ENCODE results near the gene SMG1. TPM values are rescaled to one million over a fixed set of nuclear protein-coding genes. Genes with fewer than 3 reads are reported as not detected.
"Not testable (repeated sequence)": the region's sequence is repeated elsewhere in the genome, so short reads cannot be mapped to it uniquely, and the experiment has no call there.

SMG1 gene
- total RNA-seq, 1 experiment from 2014 or later, result 96.4 TPM

DNA sequence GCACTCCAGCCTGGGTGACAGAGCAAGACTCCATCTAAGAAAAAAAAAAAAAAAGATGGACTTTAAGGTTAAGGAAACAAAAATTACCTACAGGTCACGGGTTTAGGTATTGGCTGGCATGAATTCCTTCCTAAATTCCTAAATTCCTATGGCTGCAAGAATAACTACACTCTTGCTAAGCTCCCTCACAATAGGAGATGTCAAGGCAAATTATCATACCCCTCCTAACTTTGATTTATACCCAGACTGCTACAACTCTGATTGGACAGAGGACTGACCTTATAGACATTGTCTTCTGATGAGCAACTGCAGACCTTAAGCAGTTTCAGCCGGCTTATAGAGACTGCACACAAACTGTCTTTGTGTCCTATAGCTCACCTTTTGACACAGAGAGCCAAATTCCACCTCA lies 32.4 kb upstream of the SMG1 start:
- H4K8ac ChIP-seq (replicated peaks; ENCODE audit: insufficient read length, low read depth, low read length), result no peak overlapping the region
- H3K79me2 ChIP-seq (ENCODE audit: insufficient read depth, low read length), result no peaks in the 10 kb centered on the region
- H2BK20ac ChIP-seq (ENCODE audit: low read depth, low read length, poor library complexity, severe bottlenecking), result no peak overlapping the region
- H2AK5ac ChIP-seq (ENCODE audit: insufficient read length, low read length), result no peak overlapping the region
- no peak for DNase-seq
- H2BK15ac ChIP-seq (ENCODE audit: low read depth, low read length), result no peak overlapping the region
- Mint-ChIP-seq H3K27ac (no peak overlapping the region; a peak in 1 of 7 replicates), H3K4me3 (no peak overlapping the region), H3K36me3 (ENCODE audit: insufficient read depth in 1 of 3, low read depth in 3 of 3) (no peaks in the 10 kb centered on the region; a peak in 1 of 7 replicates), H3K4me1 (peaks cover 12 to 16% of the 10 kb centered on the region in 2 experiments), H3K9me3 (no peaks in the 10 kb centered on the region; a peak in 1 of 5 replicates), H3K27me3 (ENCODE audit: low read depth) (no peaks in the 10 kb centered on the region; the same call in 1 of the 2 replicates)
- H4K5ac ChIP-seq (ENCODE audit: insufficient read length, low read depth, low read length), result no peak overlapping the region
- no peak overlapping the region for H3T11ph ChIP-seq (ENCODE audit: low read length)
- no peak overlapping the region for H3K4ac ChIP-seq (ENCODE audit: low read depth, low read length)
- H4K91ac ChIP-seq (ENCODE audit: insufficient read length, low read depth, low read length), result no peak overlapping the region
- TF ChIP-seq, protein P1, sequence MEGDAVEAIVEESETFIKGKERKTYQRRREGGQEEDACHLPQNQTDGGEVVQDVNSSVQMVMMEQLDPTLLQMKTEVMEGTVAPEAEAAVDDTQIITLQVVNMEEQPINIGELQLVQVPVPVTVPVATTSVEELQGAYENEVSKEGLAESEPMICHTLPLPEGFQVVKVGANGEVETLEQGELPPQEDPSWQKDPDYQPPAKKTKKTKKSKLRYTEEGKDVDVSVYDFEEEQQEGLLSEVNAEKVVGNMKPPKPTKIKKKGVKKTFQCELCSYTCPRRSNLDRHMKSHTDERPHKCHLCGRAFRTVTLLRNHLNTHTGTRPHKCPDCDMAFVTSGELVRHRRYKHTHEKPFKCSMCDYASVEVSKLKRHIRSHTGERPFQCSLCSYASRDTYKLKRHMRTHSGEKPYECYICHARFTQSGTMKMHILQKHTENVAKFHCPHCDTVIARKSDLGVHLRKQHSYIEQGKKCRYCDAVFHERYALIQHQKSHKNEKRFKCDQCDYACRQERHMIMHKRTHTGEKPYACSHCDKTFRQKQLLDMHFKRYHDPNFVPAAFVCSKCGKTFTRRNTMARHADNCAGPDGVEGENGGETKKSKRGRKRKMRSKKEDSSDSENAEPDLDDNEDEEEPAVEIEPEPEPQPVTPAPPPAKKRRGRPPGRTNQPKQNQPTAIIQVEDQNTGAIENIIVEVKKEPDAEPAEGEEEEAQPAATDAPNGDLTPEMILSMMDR (conservative IDR thresholded peaks at IDR 0.05), result no peak
- no peak overlapping the region for H3K9ac ChIP-seq (ENCODE audit: extremely low read depth, insufficient read length, low read length)
- H3K79me1 ChIP-seq (ENCODE audit: insufficient read depth, low read depth, low read length, poor library complexity, severe bottlenecking), result no peaks in the 10 kb centered on the region
- no peaks in the 10 kb centered on the region for H3K23me2 ChIP-seq (ENCODE audit: insufficient read length, low read depth, low read length, poor library complexity, severe bottlenecking)
- H2AFZ ChIP-seq (ENCODE audit: low read length), result no peak overlapping the region
- H3K4me2 ChIP-seq (ENCODE audit: insufficient read depth, insufficient read length, low read length), result no peak overlapping the region
- H3K27ac ChIP-seq (ENCODE audit: insufficient read length, low read depth, low read length), result no peak overlapping the region
- H3K9me3 ChIP-seq (ENCODE audit: control insufficient read depth, low read depth, low read length), result no peaks in the 10 kb centered on the region
- H3K23ac ChIP-seq (ENCODE audit: insufficient read length, low read depth, low read length), result no peak overlapping the region
- no peak overlapping the region for H3K56ac ChIP-seq (ENCODE audit: insufficient read length, low read depth, low read length)
- no CpG with 5 or more reads among the region's 2 CpGs for WGBS (ENCODE audit: extremely low coverage, insufficient read length, low lambda C conversion rate)
- H2BK120ac ChIP-seq (ENCODE audit: low read depth, low read length, poor library complexity, severe bottlenecking), result no peak overlapping the region
- H3K4me1 ChIP-seq (ENCODE audit: insufficient read depth, low read length), result peaks cover 4% of the 10 kb centered on the region; the same call in 1 of the 2 replicates
- H2BK12ac ChIP-seq (ENCODE audit: insufficient read length, low read depth, low read length), result no peak overlapping the region
- H2BK5ac ChIP-seq (ENCODE audit: insufficient read length, low read length), result no peak overlapping the region
- no peaks in the 10 kb centered on the region for H3K27me3 ChIP-seq (ENCODE audit: insufficient read depth, low read length)
- H3K14ac ChIP-seq (ENCODE audit: insufficient read depth, low read length), result no peak overlapping the region
- no peak overlapping the region for H3K18ac ChIP-seq (ENCODE audit: insufficient read length, low read depth, low read length)
- H4K20me1 ChIP-seq (ENCODE audit: control insufficient read depth, insufficient read depth, insufficient read length), result no peaks in the 10 kb centered on the region

DNA sequence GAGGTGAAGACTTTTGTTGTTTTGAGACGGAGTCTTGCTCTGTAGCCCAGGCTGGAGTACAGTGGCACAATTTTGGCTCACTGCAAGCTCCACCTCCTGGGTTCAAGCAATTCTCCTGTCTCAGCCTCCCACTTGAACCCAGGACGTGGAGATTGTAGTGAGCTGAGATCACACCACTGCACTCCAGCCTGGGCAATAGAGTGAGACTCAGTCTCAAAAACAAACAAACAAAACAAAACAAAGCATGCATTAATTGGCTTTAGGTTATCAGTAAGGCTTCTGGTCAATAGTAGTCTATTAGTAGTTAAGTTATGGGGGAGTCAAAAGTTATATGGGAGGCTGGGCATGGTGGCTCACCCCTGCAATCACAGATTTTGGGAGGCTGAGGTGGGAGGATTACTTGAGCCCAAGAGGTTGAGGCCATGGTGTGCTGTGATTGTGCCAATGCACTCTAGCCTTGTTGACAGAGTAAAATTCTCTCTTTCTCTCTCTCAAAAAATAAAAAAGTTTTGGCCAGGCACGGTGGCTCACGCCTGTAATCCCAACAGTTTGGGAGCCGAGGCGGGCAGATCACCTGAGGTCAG lies 30.5 kb upstream of the SMG1 start:
- H4K91ac ChIP-seq (ENCODE audit: insufficient read length, low read depth, low read length); H2BK20ac ChIP-seq (ENCODE audit: low read depth, low read length, poor library complexity, severe bottlenecking); H2BK5ac ChIP-seq (ENCODE audit: insufficient read length, low read length); H2BK15ac ChIP-seq (ENCODE audit: low read depth, low read length); H3K56ac ChIP-seq (ENCODE audit: insufficient read length, low read depth, low read length); H3K27ac Mint-ChIP-seq; H2BK12ac ChIP-seq (ENCODE audit: insufficient read length, low read depth, low read length); H4K8ac ChIP-seq (replicated peaks; ENCODE audit: insufficient read length, low read depth, low read length); H4K20me1 ChIP-seq (ENCODE audit: control insufficient read depth, insufficient read depth, insufficient read length); DNase-seq; H3T11ph ChIP-seq (ENCODE audit: low read length); H3K23ac ChIP-seq (ENCODE audit: insufficient read length, low read depth, low read length); H3K9me3 ChIP-seq (ENCODE audit: control insufficient read depth, low read depth, low read length); H2BK120ac ChIP-seq (ENCODE audit: low read depth, low read length, poor library complexity, severe bottlenecking); H3K14ac ChIP-seq (ENCODE audit: insufficient read depth, low read length); H3K4me1 ChIP-seq (ENCODE audit: insufficient read depth, low read length); H4K5ac ChIP-seq (ENCODE audit: insufficient read length, low read depth, low read length); H3K9ac ChIP-seq (ENCODE audit: extremely low read depth, insufficient read length, low read length); H3K27me3 ChIP-seq (ENCODE audit: insufficient read depth, low read length); H3K23me2 ChIP-seq (ENCODE audit: insufficient read length, low read depth, low read length, poor library complexity, severe bottlenecking); H3K9me3 Mint-ChIP-seq; H3K79me2 ChIP-seq (ENCODE audit: insufficient read depth, low read length); H3K27me3 Mint-ChIP-seq (ENCODE audit: low read depth); H3K36me3 Mint-ChIP-seq (ENCODE audit: insufficient read depth in 1 of 3, low read depth in 3 of 3); H2AFZ ChIP-seq (ENCODE audit: low read length); H2AK5ac ChIP-seq (ENCODE audit: insufficient read length, low read length); H3K4me2 ChIP-seq (ENCODE audit: insufficient read depth, insufficient read length, low read length); H3K4ac ChIP-seq (ENCODE audit: low read depth, low read length); H3K27ac ChIP-seq (ENCODE audit: insufficient read length, low read depth, low read length); H3K4me3 Mint-ChIP-seq; H3K79me1 ChIP-seq (ENCODE audit: insufficient read depth, low read depth, low read length, poor library complexity, severe bottlenecking); H3K18ac ChIP-seq (ENCODE audit: insufficient read length, low read depth, low read length): not testable (repeated sequence)
- no CpG with 5 or more reads among the region's 6 CpGs for WGBS (ENCODE audit: extremely low coverage, insufficient read length, low lambda C conversion rate)
- H3K4me1 Mint-ChIP-seq, result peaks cover 11 to 16% of the 10 kb centered on the region in 2 experiments
